Esophagus (tissue), 2 donors: ENCODE results near the gene FHIP1B. TPM values are rescaled to one million over a fixed set of nuclear protein-coding genes. Genes with fewer than 3 reads are reported as not detected.
"Not testable (repeated sequence)": the region's sequence is repeated elsewhere in the genome, so short reads cannot be mapped to it uniquely, and the experiment has no call there.

Source experiments
- H3K27ac ChIP-seq, 2 donors: one replicate each; pipeline ENCODE4 v1.5.1; 2013; ENCODE audit warnings: low read depth in 2 of 2, mild to moderate bottlenecking in 2 of 2, inconsistent platforms in 1 of 2, low read length in 1 of 2, moderate library complexity in 1 of 2
- H3K27me3 ChIP-seq, 2 donors: one replicate each; pipeline ENCODE4 v1.6.1; 2013; ENCODE audit warnings: low read length in 2 of 2, control low read depth in 1 of 2, mild to moderate bottlenecking in 1 of 2; ENCODE audit not compliant: insufficient read depth in 2 of 2, control insufficient read depth in 1 of 2
- H3K36me3 ChIP-seq, 2 donors: one replicate each; pipeline ENCODE4 v1.6.1; 2013; ENCODE audit warnings: low read length in 1 of 2; ENCODE audit not compliant: control insufficient read depth in 2 of 2, insufficient read depth in 2 of 2
- H3K4me1 ChIP-seq, 2 donors: one replicate each; pipeline ENCODE4 v1.6.1; 2013; ENCODE audit warnings: low read length in 1 of 2; ENCODE audit not compliant: control insufficient read depth in 2 of 2, insufficient read depth in 2 of 2
- H3K4me3 ChIP-seq, 2 donors: one replicate each; pipeline ENCODE4 v1.5.1; 2013; ENCODE audit warnings: low read length in 2 of 2, mild to moderate bottlenecking in 2 of 2, low read depth in 1 of 2, moderate library complexity in 1 of 2
- H3K9me3 ChIP-seq, 2 donors: one replicate each; pipeline ENCODE4 v1.6.1; 2013; ENCODE audit warnings: mild to moderate bottlenecking in 2 of 2, low read depth in 1 of 2, low read length in 1 of 2, moderate library complexity in 1 of 2; ENCODE audit not compliant: control insufficient read depth in 2 of 2, insufficient read depth in 1 of 2
- WGBS, 2 donors: extraction: QIAGEN DNeasy Blood & Tissue Kit; methylation state at CpG; one replicate each; pipeline ENCODE4 v1.1.7; 2013; 5-methylcytosine and 5-hydroxymethylcytosine counted together
- polyA plus RNA-seq, 2 donors: library from polyadenylated mRNA; stranded (reverse); fragments of 200-250 nt; gene quantifications; one replicate each; pipeline ENCODE4 v1.2.3, GENCODE V29; 2013
- donor health status: healthy with polysubstance abuse.
- donor health status: Bipolar disorder and iron deficiency.

The FHIP1B gene
- polyA plus RNA-seq, 2 donors = 18.6 to 31.7 TPM

- peaks cover 0 to 6% of the 10 kb centered on the region in 2 donors for H3K4me1 ChIP-seq
- no peaks in the 10 kb centered on the region for H3K36me3 ChIP-seq
- H3K27ac ChIP-seq = no peak overlapping the region
- H3K27me3 ChIP-seq = peaks cover 0 to 13% of the 10 kb centered on the region in 2 donors
- H3K9me3 ChIP-seq = no peaks in the 10 kb centered on the region
- WGBS, 2 donors = 48 to 49% methylated on average over 5 of the region's 5 CpGs
- no peak overlapping the region for H3K4me3 ChIP-seq
Measured at GRCh38 chr11:6260207-6260726, 25.8 kb upstream of the FHIP1B start.

GRCh38 chr11:6258571-6259081 lies 24.2 kb upstream of the FHIP1B start:
- Histone ChIP-seq H3K36me3 (no peaks in the 10 kb centered on the region), H3K4me3 (peak overlapping the region in 1 of 2 donors; percentile 40), H3K27ac (no peak overlapping the region), H3K9me3 (no peaks in the 10 kb centered on the region), H3K4me1 (peaks cover 0 to 6% of the 10 kb centered on the region in 2 donors), H3K27me3 (peaks cover 0 to 13% of the 10 kb centered on the region in 2 donors)
- 7 to 9% methylated on average over 16 of the region's 16 CpGs for WGBS, 2 donors

GRCh38 chr11:6258141-6258540 lies 23.7 kb upstream of the FHIP1B start:
- Histone ChIP-seq H3K4me3 (no peak overlapping the region), H3K27ac (no peak overlapping the region), H3K4me1 (peaks cover 0 to 6% of the 10 kb centered on the region in 2 donors), H3K9me3 (no peaks in the 10 kb centered on the region), H3K36me3 (no peaks in the 10 kb centered on the region), H3K27me3 (peaks cover 0 to 13% of the 10 kb centered on the region in 2 donors)
- 76 to 82% methylated on average over 3 of the region's 3 CpGs for WGBS, 2 donors

- 70 to 79% methylated on average over 1 of the region's 1 CpG for WGBS, 2 donors
- peaks cover 0 to 2% of the 10 kb centered on the region in 2 donors for H3K4me1 ChIP-seq
- H3K27me3 ChIP-seq = no peaks in the 10 kb centered on the region
- no peaks in the 10 kb centered on the region for H3K36me3 ChIP-seq
- H3K27ac ChIP-seq = no peak overlapping the region
- H3K9me3 ChIP-seq = no peaks in the 10 kb centered on the region
- no peak overlapping the region for H3K4me3 ChIP-seq
Measured at GRCh38 chr11:6253197-6253596, 18.8 kb upstream of the FHIP1B start.

- no peaks in the 10 kb centered on the region for H3K27me3 ChIP-seq
- peak overlapping the region in 1 of 2 donors; percentile 11 for H3K27ac ChIP-seq
- 59 to 88% methylated on average over 6 of the region's 6 CpGs for WGBS, 2 donors
- peaks cover 0 to 2% of the 10 kb centered on the region in 2 donors for H3K4me1 ChIP-seq
- H3K36me3 ChIP-seq = no peaks in the 10 kb centered on the region
- no peaks in the 10 kb centered on the region for H3K9me3 ChIP-seq
- no peak overlapping the region for H3K4me3 ChIP-seq
Measured at GRCh38 chr11:6251990-6252473, 17.6 kb upstream of the FHIP1B start.

- no peak overlapping the region for H3K27ac ChIP-seq
- H3K9me3 ChIP-seq = no peaks in the 10 kb centered on the region
- no peak overlapping the region for H3K4me3 ChIP-seq
- 55 to 64% methylated on average over 6 of the region's 6 CpGs for WGBS, 2 donors
- no peaks in the 10 kb centered on the region for H3K36me3 ChIP-seq
- H3K4me1 ChIP-seq = peaks cover 0 to 2% of the 10 kb centered on the region in 2 donors
- no peaks in the 10 kb centered on the region for H3K27me3 ChIP-seq
Measured at GRCh38 chr11:6251120-6251733, 16.8 kb upstream of the FHIP1B start.

- H3K27ac ChIP-seq = no peak overlapping the region
- 25 to 28% methylated on average over 3 of the region's 3 CpGs for WGBS, 2 donors
Measured at GRCh38 chr11:6249770-6250555, 15.5 kb upstream of the FHIP1B start.

GRCh38 chr11:6248897-6249296 lies 14.5 kb upstream of the FHIP1B start:
- not testable (repeated sequence) for H3K4me1 ChIP-seq, H3K27me3 ChIP-seq, H3K27ac ChIP-seq, H3K9me3 ChIP-seq, H3K36me3 ChIP-seq, H3K4me3 ChIP-seq
- WGBS, 2 donors = 82 to 93% methylated on average over 3 of the region's 3 CpGs

More at GRCh38 chr11:6249770-6250555, 15.5 kb upstream of the FHIP1B start:
- H3K27me3 ChIP-seq = no peaks in the 10 kb centered on the region
- no peaks in the 10 kb centered on the region for H3K9me3 ChIP-seq
- peaks cover 0 to 2% of the 10 kb centered on the region in 2 donors for H3K4me1 ChIP-seq
- H3K36me3 ChIP-seq = no peaks in the 10 kb centered on the region
- no peak overlapping the region for H3K4me3 ChIP-seq

GRCh38 chr11:6248248-6248647 lies 13.8 kb upstream of the FHIP1B start:
- no peaks in the 10 kb centered on the region for H3K27me3 ChIP-seq
- H3K4me1 ChIP-seq = peaks cover 0 to 2% of the 10 kb centered on the region in 2 donors
- H3K27ac ChIP-seq = no peak overlapping the region
- H3K36me3 ChIP-seq = no peaks in the 10 kb centered on the region
- H3K9me3 ChIP-seq = no peaks in the 10 kb centered on the region
- WGBS, 2 donors = 56 to 64% methylated on average over 1 of the region's 1 CpG
- H3K4me3 ChIP-seq = no peak overlapping the region
